Fibroblast of skin of abdomen (primary cell): ENCODE data around the gene GPR148.

Source experiments
- DNase-seq: peaks from one replicate; pipeline ENCODE4 v3.0.0-alpha.2; 2013

The GPR148 gene

GRCh38 chr2:130754811-130755210, 25.9 kb downstream of the GPR148 start:
- DNase-seq = no peak

DNA sequence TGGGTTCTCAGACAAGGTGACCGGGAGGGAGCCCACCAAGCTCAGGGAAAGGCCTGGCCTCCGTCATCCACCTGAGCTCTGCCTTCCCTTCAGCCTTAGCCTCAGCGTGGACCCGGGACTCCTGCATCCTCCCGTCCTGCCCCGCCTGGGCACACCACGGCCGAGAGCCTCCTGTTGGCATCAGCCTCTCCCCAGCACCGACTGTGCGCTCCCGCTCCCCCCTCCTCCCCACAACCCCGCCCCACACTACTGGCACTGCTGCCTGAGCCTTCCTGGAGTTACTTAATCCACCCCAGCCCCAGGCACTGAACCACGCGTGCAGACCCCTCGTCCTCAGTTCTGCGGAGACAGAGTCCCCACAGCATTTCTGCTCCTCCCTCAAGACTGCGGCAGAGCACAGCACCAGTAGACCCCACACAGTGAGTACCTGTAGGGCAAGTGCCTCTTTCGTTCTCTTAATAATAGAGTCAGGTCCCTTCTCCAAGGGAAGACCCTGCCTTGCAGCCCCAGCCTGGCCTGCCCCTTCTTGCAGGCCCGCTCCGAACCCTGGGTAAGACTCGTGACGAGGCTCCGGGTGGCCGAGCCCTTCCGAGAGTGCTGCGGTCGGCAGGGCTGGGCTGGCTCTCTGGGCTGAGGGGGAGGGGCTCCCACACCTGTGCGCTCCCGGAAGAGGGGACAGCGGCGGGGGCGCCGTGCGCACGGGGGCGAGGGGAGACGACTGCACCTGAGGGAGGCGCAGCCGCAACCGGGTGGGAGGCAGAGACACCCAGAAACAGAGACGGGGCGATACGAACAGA, 26.6 kb downstream of the GPR148 start, which contains the start of gene AMER3:
Gene AMER3, plus strand, starts transcription at position 285 of the 797 bp plus-strand sequence. CDS start 6,533 bp downstream, outside the sequence.
- no peak for DNase-seq

DNA sequence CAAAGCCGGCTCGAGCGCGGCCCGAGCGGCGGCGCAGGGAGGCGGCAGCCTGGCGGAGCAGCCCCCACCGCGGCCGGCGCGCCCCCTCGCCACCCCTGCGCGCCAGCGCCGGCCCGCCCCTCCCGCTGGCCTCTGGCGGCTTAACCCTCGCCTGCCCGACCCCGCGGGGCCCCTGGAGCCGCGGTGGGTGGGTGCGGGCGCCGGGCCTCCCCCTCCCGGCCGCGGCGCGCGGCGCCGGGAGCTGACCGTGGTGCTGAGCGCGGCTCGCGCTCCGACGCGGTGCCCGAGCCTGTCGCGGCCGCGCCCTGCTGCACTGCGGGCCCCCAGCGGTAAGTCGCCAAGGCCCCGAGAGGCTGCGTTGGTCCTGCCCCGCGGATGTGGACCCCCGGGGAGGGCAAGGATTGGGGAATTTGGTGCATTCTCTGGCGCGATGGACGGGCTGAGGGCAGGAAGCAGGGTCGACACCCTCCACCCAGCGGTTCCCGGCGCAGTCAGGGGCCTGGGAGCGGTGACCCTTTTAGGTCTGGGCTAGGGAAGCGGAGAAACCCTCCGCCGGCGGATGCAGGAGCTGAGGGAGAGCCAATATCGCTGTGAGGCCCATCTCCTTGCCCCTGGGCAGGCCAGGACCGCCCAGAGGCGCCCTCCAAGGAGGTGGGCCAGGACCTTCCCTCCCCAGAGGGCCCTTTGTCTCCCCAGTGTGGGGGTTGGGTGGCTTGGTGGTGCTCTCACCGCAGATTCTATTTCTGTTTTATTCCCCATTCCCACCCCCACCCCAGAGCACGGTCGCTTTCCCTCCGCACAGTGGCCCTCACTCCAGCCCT, 27.4 kb downstream of the GPR148 start:
- peak; percentile 6 for DNase-seq

- no peak for DNase-seq
These were observed 28.2 kb downstream of the GPR148 start for GRCh38 chr2:130756874-130757668.

DNA sequence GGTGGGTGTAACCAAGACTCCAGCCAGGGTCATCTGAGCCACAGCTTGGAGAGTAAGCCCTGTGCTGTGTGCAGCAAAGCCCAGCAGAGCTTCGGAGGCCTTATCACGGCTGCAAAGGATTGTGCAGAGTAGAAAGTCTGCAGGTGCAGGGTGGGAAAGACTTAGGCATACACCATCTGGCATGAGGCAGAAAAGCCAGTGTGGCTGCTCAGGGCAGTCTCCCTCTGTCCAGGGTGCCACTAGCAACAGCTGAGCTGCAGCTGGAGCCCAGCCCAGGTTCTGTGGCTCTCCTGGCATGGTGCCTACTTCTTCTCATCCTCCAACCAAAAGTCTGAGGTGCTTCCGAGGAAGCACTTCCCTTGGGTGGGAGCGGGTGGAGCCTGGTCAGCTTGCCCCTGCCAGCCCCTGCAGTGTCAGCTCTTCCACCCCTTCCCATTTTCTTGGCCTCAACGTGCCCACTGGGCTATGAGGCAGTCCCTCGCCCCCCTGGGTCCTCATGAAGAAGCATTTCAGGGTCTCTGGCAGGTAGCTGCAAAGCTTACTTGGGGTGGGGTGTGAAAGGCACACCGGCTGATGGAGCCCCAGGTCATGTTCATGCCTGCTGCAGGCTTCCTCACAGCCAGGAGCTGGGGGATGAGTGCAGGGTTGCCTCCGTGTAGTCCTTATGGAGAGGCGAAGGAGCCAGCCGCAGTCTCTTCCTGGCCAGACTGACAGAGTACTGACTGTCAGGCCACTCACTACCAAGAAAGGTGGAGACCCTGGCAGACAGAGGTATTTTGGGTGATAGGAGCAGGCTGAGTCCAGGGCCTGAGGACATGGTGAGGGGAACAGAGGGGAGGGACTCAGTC, 31.3 kb downstream of the GPR148 start:
- DNase-seq = no peak

GRCh38 chr2:130760754-130761751, 32.2 kb downstream of the GPR148 start:
- DNase-seq = no peak

- DNase-seq = no peak
These were observed 33.4 kb downstream of the GPR148 start for GRCh38 chr2:130762031-130762909.

DNA sequence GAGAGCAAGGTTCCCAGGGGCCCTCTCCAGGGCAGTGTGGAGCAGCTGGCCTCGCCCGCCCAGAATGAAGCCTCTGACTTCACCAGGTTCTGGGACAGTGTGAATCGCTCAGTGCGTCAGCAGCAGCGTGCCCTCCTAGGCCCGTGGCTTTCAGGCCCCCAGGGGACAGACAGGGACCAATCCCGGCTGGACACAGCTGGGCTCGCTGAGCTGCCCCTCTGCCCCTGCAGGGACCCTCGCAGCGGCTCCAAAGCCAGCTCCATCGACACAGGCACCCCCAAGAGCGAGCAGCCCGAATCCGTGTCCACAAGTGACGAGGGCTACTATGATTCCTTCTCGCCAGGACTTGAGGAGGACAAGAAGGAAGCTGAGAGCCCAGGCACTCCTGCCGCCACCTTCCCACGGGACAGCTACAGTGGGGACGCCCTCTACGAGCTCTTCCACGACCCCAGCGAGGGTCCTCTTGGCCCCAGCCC, 34.1 kb downstream of the GPR148 start:
- DNase-seq = no peak

GRCh38 chr2:130763405-130763804, 34.5 kb downstream of the GPR148 start:
- no peak for DNase-seq

GRCh38 chr2:130764035-130764820, 35.4 kb downstream of the GPR148 start:
- DNase-seq = no peak

DNA sequence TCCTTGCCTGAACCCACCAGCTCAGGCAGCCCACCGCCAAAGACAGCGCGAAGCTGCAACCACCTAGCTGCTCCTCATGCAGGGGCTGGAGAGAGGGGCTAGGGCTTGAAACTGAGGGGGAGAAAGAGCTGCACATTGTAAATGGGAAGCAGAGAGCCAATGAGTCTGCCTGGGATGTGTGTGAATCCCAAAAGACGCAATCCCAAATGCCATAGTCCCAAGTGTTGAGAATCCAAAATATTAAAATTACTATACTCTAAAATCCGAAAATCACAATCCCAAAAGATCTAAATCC, 35.9 kb downstream of the GPR148 start:
- DNase-seq = no peak

DNA sequence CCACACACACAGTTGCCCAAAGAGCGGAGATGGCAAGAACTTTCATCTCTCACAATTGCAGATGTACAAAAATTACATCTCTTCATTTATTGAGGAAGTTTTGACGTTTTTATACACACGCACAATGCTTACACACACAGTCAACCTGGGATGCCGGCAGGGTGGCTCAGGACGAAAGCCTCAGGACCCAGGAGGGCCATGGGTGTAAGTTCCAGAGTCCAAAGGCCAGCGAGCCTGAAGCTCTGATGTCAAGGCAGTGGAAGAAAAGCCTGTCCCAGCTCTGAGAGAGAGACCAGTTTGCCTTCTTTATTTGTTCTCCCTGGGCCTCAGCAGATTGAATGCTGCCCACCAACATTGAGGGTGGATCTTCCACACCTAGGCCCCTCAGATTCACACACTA, 36.6 kb downstream of the GPR148 start:
- DNase-seq = no peak

- DNase-seq = no peak
These were observed 37.2 kb downstream of the GPR148 start for GRCh38 chr2:130766037-130766436.

- no peak for DNase-seq
These were observed 38.0 kb downstream of the GPR148 start for GRCh38 chr2:130766711-130767407.

DNA sequence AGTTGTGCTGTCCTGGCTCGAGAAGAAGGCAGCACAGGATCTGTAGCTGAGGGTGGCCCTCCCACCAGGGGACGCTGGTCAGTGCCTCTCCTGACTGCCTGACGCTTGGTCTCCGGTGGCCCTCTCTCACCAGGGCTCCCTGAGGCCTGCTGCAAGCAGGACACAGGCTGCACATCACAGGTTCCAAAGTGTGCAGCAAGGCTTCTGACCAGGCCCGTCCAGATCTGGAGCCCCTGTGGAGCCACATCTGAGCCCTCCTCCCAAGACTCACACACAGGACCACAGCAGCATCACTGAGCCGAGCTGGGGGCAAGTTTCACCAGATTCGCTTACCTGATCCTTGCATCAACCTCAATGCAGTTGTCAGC, 38.5 kb downstream of the GPR148 start:
- DNase-seq = no peak

- DNase-seq = no peak
These were observed 39.5 kb downstream of the GPR148 start for GRCh38 chr2:130768191-130768855.

GRCh38 chr2:130769343-130769907, 40.6 kb downstream of the GPR148 start:
- DNase-seq = no peak
